ENCODE measurements around the gene HPSE.

- no peak for TF ChIP-seq RNF2 (conservative IDR thresholded peaks at IDR 0.05; ENCODE audit: low read depth)
- no peak for TF ChIP-seq POLR2A (IDR thresholded peaks at IDR 0.05; ENCODE audit: insufficient read depth in 1 of 2, low read depth in 2 of 2, low read length in 2 of 2)
- TF ChIP-seq YY1 (IDR thresholded peaks at IDR 0.05; ENCODE audit: insufficient read depth, insufficient replicate concordance, low read depth, low read length), result no peak
- no peak for TF ChIP-seq POLR2AphosphoS5 (IDR thresholded peaks at IDR 0.05; ENCODE audit: low read depth, low read length)
- TF ChIP-seq SSRP1 (CRISPR knock-in tag; IDR thresholded peaks at IDR 0.05), result no peak
- TF ChIP-seq HNF4A (CRISPR knock-in tag; IDR thresholded peaks at IDR 0.05), result no peak
- TF ChIP-seq ZNF143 (CRISPR knock-in tag; IDR thresholded peaks at IDR 0.05), result no peak
Observed at GRCh38 chr4:83331956-83332355, 2.7 kb downstream of the HPSE start.

All from HepG2 (cell line).